Activated naive CD4-positive, alpha-beta T cell (primary cell): ENCODE data around the gene CFAP251.
A peak's percentile ranks its signal among the peaks of the same experiment; 100 is the strongest.

Source experiments
- DNase-seq, 4 experiments: peaks; one replicate each; lab custom pipeline; 2025; lab: John Stamatoyannopoulos, UW

The CFAP251 gene

GRCh38 chr12:122001466-122002209 lies 83.2 kb downstream of the CFAP251 start:
- DNase-seq = no peak

- DNase-seq = no peak
Measured at GRCh38 chr12:122003651-122004611, 85.5 kb downstream of the CFAP251 start.

DNA sequence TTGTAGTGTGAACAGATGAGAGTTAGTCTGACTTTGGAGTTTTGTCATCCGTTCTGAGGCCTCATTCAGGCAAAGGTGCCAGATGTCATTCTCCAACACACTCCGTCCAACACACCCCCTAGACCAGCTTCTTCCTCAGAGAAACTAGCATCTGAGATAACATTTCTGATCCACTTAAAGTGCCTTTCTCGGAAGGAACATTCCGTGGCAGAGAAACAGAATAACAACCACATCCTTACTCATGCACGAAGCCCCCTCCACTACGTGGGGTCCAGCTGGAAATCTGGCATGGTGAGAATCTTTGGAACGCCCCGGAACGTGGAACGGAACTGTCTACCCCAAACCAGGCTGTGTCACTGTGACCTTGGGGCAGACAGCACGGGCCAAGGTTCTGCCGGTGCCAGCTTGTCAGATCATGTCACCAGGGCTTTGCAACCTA lies 86.3 kb downstream of the CFAP251 start:
- DNase-seq = no peak

DNA sequence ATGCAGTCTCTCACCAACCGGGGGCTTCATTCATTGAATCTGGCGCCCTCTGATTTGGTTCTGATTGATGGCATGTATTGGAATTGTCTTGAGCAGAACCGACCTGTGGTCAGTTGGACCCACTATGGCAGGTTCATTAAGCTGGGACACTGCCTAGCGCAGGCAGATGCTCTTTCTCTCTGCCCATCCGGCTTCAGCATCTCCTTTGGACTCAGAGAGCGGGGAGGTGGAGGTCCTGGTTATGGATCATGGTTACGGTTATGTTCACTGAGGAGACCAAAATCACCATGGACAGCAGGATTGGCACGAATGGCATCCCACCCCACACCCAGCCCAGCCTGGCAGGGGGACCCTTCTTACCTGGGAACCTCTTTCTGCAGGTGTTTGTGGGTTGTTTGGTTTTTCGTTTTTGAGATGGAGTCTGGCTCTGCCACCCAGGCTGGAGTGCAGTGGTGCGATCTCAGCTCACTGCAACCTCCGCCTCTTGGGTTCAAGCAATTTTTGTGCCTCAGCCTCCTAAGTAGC lies 86.9 kb downstream of the CFAP251 start:
- no peak for DNase-seq

- DNase-seq = peak in 1 of 4 experiments; percentile 23
Measured at GRCh38 chr12:122006186-122006926, 88.0 kb downstream of the CFAP251 start.

GRCh38 chr12:122009741-122010140 lies 91.3 kb downstream of the CFAP251 start:
- DNase-seq = no peak

DNA sequence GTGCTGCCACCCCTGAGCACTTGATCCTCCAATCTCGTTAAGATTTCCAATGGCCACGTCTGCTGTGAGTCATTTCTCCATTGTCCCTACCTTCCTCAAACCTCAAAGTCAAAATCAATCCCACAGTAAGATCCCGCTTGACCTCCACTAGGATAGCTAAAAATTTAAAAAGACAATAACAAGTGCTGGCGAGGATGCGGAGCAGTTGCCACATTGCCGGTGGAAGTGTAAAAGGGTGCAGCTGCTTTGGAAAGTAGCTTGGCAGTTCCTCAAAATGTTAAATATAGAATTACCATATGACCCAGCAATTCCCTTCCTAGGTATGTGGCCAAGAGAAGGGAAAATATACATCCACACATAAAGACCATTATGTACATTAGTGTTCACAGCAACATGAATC lies 93.8 kb downstream of the CFAP251 start:
- no peak for DNase-seq

- DNase-seq = no peak
Measured at GRCh38 chr12:122013136-122013535, 94.7 kb downstream of the CFAP251 start.

- no peak for DNase-seq
Measured at GRCh38 chr12:122013791-122014590, 95.6 kb downstream of the CFAP251 start.

DNA sequence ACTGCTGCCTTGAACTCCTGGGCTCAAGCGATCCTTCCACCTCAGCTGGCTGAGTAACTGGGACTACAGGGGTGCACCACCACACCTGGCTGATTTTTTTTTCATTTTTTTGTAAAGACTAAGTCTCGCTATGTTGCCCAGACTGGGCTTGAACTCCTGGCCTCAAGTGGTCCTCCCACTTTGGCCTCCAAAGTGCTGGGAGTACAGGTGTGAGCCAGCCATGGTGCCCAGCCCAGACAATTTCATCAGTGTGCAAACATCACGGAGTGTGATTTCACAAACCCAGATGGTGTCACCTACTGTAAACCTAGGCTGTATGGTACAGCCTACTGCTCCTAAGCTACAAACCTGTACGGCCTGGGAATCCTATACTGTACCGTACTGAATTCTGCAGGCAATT lies 96.4 kb downstream of the CFAP251 start:
- no peak for DNase-seq

GRCh38 chr12:122018457-122018856 lies 100.1 kb downstream of the CFAP251 start:
- DNase-seq = no peak

DNA sequence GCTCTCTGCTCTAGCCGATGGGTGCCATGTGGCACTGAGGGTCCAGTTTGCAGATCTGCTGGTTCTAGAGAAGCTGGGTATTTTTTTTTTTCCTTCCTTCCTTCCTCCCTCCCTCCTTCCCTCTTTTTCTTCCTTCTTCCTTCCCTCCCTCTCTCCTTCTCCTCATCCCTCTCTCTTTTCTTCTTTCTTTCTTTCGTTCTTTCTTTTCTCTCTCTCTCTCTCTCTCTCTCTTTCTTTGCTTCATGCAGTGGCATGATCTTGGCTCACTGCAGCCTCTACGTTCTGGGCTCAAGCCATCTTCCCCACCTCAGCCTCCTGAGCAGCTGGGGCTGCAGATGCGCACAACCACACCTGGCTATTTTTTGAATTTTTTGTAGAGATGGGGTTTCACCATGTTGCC lies 100.5 kb downstream of the CFAP251 start:
- DNase-seq = no peak

- DNase-seq = no peak
Measured at GRCh38 chr12:122020795-122021192, 102.4 kb downstream of the CFAP251 start.

DNA sequence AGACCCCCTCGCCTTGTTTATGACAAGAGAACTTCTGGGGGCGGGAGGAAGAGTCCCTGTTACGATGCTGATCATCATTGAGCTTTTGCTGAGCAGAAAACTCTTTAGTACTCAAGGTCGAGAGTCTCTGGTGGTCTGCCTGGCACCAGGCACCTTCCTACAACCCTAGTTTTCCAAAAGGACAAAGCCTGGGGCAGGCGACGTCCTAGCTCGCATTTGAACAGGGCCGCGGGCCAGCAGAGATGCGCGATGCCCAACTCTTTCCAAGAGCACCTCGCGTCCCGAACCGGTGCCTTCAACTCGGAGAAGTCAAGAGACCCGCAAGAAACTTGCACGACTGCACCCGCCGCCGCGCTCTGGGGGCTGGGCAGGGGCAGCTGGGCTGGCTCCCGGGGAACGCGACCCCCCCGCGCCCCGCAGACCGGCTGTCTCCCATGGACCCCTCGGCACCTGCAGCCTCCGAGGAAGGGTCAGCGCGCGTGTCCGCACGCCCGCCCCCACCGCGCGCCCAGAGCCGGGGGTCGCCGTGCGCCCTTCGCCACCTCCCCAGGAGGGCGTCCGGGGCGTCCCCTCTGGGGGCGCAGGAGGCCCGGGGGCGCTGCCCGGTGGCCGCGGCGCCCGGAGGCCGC lies 102.9 kb downstream of the CFAP251 start:
- DNase-seq = no peak

- DNase-seq = peak in 2 of 4 experiments; percentile 26 to 47
Measured at GRCh38 chr12:122021822-122022392, 103.5 kb downstream of the CFAP251 start, which contains the start of gene BCL7A. BCL7A (plus strand) TSS chr12:122021884; CDS start chr12:122022092, 208 bp downstream.

DNA sequence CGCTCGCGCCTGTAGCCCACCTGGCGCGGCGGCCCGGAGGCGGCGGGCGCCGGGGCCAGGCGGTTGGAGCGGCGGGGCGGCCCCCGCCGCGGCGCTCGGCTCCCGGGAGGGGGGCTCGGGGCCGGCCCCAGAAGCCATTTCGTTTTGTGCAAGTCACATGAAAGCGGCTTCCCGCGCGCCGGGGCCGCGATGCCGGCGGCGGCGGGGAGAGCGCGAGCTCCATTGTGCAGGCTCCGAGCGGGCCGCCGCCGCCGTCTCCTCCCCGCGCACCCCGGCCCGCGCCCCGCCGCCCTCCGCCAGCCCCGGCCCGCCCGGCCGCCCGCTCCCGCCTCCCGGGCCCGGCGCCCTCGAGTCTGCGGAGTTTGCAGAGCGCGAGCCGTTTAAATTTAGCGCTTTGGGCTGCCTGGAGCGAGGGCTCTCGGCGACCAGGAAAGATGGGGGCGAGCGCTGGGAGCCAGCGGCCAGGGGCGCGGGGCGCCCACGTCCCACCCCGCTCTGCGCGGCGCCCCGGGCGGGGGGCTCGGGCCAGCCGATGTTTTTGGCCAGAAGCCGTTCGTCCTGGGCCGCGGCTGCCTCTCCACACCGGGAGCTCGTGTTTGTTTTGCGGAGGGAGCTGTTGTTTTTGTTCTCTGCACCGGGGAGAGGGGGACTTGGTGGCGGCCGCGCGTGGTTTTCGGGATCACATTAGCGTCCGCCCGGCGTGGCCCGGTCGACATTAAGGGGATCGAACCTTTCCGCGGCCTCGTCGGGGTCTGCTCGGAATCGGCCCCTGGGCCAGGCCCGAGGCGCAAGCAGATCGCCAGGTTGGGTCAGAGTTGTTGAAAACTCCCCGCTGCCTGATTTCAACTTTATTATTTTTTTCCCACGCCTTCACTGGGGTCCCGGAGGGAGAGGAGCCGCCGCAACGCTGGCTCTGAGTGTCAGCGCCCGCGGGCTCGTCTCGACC lies 104.3 kb downstream of the CFAP251 start:
- peak in 1 of 4 experiments; percentile 39 for DNase-seq

DNA sequence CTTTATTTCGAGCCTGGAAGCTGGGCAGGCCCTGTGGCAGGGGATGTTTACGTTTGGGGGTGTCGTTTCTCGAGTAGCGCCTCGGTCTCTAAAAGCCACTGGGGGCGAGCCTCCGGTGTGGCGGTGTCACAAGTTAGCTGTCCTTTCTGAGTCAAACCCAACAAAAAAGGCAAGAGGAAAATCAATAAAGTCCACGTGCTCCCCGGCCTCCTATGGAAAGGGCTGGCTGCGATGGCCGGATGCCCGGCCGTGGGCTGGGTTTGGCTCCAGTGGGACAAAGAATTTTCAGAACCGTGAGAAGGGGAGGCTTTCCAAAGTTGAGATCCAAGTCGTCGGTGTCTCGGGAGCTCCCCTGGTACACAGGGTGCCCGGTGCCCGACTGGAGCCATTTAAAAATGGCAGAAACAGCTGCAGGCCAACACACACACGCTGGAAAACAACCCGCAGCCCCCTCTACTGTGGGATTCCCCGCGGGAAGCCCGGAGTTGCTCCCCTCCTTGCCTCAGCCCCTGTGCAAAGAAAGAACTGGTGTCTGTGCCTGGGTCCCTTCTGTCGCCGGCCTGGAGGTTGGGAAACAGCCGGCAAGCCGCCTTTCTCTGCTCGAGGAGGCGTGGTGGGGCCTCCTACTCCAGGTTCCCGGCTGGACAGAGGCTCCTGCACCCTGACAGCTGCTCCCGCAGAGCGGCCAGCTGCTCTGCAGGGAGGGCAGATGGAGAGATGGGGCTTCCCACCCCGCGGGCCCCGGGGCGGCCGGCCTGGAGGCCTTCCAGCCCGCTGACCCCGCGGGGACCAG lies 105.1 kb downstream of the CFAP251 start:
- DNase-seq = peak in 1 of 4 experiments; percentile 8

DNA sequence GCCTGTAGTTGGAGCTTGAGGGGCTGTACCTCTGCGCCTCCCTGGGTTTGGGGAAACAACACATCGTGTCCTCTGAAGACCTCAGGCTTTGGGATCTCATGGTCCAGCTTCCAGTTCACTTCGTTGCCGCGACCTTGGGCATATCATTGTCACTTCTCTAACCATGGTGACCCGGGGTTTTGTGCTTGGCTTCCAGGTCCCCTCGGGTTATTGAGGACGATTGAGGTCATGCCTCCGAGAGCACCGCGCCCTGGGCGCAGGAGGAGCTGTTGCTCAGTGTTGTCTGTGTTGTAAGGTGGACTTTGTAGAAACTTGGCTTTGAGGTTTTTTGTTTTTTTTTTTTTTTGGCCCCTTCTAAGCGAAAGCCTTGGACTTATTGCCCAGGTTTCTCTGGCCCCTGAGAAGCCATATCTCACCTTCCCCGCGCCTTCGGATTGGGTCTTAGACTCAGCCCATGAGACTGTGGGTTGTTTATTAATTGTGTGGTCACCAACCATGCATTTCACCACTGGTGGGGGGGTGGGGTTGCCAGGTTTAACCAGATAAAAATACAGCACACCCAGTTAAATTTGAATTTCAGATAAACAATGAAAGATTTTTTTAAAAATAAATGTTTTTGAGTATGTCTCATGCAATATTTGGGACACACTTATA lies 105.9 kb downstream of the CFAP251 start:
- DNase-seq = no peak
